Right atrium auricular region (tissue), 2 donors: ENCODE results near the gene UNC5C. TPM values are rescaled to one million over a fixed set of nuclear protein-coding genes. Genes with fewer than 3 reads are reported as not detected.

ENCODE experiments used
- DNase-seq: peaks from one replicate; pipeline ENCODE4 v3.0.0-alpha.2; 2019; ENCODE audit warnings: low spot score
- H3K27ac ChIP-seq, 2 donors: fragments of 200-600 bp; sonication (generic); 1 replicate in 1 of 2; 2 replicates in 1 of 2; pipeline ENCODE4 v1.5.1; 2016 to 2019
- H3K27me3 ChIP-seq, 2 donors: fragments of 200-600 bp; sonication (generic); one replicate each; pipeline versions ENCODE4 v1.5.1 to v1.6.0; 2017 to 2019
- H3K36me3 ChIP-seq: fragments of 200-600 bp; sonication (generic); one replicate; pipeline ENCODE4 v1.5.1; 2016
- H3K4me1 ChIP-seq, 2 donors: fragments of 200-600 bp; sonication (generic); one replicate each; pipeline versions ENCODE4 v1.5.1 to v1.6.0; 2017 to 2019
- H3K4me3 ChIP-seq, 2 donors: fragments of 200-600 bp; sonication (generic); 1 replicate in 1 of 2; 2 replicates in 1 of 2; pipeline ENCODE4 v1.5.1; 2017 to 2019; ENCODE audit warnings: mild to moderate bottlenecking in 1 of 2, moderate library complexity in 1 of 2
- H3K9me3 ChIP-seq, 2 donors: fragments of 200-600 bp; sonication (generic); one replicate each; pipeline ENCODE4 v1.5.1; 2019
- total RNA-seq, 2 donors: library from RNA; depleted of rRNA; stranded (reverse); fragments of >200 nt; gene quantifications; one replicate each; pipeline ENCODE4 v1.1.0, GENCODE V29; 2016
- TF ChIP-seq, protein P1 (sequence below), 2 donors: fragments of 200-600 bp; sonication (generic); IDR thresholded peaks; one replicate each; pipeline ENCODE4 v1.5.1; 2019; ENCODE audit warnings: antibody characterized with exemption in 2 of 2

Gene UNC5C
- total RNA-seq, 2 donors from 2014 or later: 3.8 to 4.6 TPM

DNA sequence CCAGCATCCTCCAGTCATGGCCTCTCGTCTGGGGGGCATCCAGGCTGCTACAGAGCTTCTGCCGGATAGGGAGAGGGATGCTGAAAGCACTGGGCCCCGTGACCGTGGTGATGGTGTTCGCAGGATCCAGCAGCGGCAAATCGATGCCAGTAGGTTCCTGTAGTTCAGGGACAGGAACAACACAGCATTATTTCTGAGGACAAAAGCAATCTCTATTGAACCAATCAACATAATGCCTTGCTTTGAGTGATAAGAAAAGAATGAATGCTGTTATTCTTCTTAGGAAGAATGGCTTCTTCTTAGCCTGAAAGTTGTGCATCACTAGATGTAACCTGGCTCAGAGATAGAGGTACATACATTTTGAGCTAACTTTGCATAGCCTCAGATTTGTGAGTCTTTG lies 378.6 kb downstream of the UNC5C start:
- H3K4me1 ChIP-seq: no peaks in the 10 kb centered on the region
- H3K9me3 ChIP-seq: no peaks in the 10 kb centered on the region
- H3K27me3 ChIP-seq: no peaks in the 10 kb centered on the region
- H3K36me3 ChIP-seq: no peaks in the 10 kb centered on the region
- no peak overlapping the region for H3K27ac ChIP-seq
- H3K4me3 ChIP-seq: no peak overlapping the region
- TF ChIP-seq, protein P1, sequence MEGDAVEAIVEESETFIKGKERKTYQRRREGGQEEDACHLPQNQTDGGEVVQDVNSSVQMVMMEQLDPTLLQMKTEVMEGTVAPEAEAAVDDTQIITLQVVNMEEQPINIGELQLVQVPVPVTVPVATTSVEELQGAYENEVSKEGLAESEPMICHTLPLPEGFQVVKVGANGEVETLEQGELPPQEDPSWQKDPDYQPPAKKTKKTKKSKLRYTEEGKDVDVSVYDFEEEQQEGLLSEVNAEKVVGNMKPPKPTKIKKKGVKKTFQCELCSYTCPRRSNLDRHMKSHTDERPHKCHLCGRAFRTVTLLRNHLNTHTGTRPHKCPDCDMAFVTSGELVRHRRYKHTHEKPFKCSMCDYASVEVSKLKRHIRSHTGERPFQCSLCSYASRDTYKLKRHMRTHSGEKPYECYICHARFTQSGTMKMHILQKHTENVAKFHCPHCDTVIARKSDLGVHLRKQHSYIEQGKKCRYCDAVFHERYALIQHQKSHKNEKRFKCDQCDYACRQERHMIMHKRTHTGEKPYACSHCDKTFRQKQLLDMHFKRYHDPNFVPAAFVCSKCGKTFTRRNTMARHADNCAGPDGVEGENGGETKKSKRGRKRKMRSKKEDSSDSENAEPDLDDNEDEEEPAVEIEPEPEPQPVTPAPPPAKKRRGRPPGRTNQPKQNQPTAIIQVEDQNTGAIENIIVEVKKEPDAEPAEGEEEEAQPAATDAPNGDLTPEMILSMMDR (IDR thresholded peaks at IDR 0.05): no peak
- DNase-seq: no peak

DNA sequence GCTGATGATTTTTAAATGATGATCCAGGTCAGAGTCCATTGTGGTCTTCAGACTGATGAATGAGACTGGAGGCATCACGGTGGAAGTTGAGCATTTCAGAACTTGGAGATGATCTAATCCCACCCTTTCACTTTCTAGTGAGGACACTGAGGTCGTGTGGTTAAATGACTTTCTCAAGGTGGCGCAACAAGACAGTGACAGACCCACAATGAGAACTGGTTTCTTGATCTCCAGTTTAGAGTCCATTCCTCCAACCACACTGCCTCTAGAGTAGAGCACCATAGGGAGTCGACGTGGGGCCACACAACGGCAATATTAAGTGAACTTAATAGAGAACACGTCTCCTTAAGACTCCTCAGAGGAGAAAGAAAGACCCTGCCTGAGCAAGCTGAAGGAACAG lies 381.0 kb downstream of the UNC5C start:
- Histone ChIP-seq H3K9me3 (no peaks in the 10 kb centered on the region), H3K4me3 (no peak overlapping the region), H3K36me3 (no peaks in the 10 kb centered on the region), H3K4me1 (no peaks in the 10 kb centered on the region), H3K27me3 (no peaks in the 10 kb centered on the region), H3K27ac (no peak overlapping the region)
- DNase-seq: no peak
- TF ChIP-seq, protein P1 (IDR thresholded peaks at IDR 0.05): no peak

- Histone ChIP-seq H3K36me3 (no peaks in the 10 kb centered on the region), H3K27me3 (no peaks in the 10 kb centered on the region), H3K9me3 (no peaks in the 10 kb centered on the region), H3K4me1 (no peaks in the 10 kb centered on the region), H3K27ac (no peak overlapping the region), H3K4me3 (no peak overlapping the region)
- DNase-seq: no peak
- TF ChIP-seq, protein P1 (IDR thresholded peaks at IDR 0.05): peak; percentile 42 to 79
These were observed 382.7 kb downstream of the UNC5C start for GRCh38 chr4:95165926-95166524.

DNA sequence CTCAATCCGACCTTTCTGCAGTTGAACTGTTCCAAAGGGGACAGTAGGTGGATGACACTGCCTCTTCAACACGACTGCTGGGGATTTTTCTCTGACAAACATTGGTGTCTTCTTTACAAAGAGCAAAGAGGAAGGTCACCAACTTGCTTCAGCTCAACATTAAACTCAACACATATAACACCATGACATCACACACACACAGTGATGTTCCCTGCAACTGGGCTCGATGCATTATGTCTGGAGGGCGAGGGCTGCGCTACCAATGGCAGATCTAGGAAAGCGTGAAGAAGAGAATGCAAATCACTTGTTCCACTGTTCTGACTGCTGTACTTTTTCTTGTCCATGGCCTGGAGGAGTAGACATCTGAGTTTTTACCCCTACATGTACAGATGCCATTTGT lies 385.9 kb downstream of the UNC5C start:
- H3K36me3 ChIP-seq: no peaks in the 10 kb centered on the region
- no peak overlapping the region for H3K4me3 ChIP-seq
- DNase-seq: no peak
- H3K9me3 ChIP-seq: no peaks in the 10 kb centered on the region
- no peak overlapping the region for H3K27ac ChIP-seq
- no peaks in the 10 kb centered on the region for H3K27me3 ChIP-seq
- TF ChIP-seq, protein P1 (IDR thresholded peaks at IDR 0.05): no peak
- no peaks in the 10 kb centered on the region for H3K4me1 ChIP-seq

DNA sequence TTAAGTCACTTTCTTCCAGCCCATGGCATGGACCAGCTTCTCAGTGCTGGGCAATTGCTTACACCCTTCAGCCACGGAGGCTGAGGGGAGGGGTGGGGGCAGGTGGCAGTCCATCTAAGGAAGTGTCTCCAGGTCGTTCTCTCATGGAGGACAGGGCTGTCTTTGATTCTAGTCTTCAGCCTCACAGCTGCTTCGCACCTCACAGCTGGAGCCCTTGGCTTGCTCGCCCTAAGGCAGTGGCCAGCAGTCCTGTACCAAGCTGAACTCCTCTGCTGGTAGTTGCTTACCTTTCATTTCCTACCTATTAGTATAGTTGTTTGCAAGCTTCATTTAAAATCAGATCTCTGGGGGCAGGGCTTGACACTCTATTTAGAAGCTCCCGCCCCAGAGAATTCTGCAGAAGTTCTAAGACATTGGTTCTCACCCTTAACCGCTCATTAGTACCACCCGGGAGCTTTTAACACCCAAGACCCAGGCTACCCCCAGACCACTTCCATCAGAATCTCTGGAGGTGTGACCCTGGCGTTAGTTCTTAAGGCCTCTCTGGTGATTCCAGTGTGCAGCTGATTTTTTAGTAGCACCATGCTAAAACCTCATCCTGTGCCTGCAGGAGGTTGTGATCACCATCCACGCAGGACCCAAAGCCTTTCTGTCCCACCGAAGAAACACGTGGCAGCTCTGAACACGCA lies 386.8 kb downstream of the UNC5C start:
- H3K4me1 ChIP-seq: no peaks in the 10 kb centered on the region
- DNase-seq: no peak
- no peak overlapping the region for H3K4me3 ChIP-seq
- H3K27ac ChIP-seq: no peak overlapping the region
- no peaks in the 10 kb centered on the region for H3K27me3 ChIP-seq
- TF ChIP-seq, protein P1 (IDR thresholded peaks at IDR 0.05): no peak
- H3K9me3 ChIP-seq: no peaks in the 10 kb centered on the region
- H3K36me3 ChIP-seq: no peaks in the 10 kb centered on the region
